HG03135 (cell line): ENCODE results near the gene FAM3A.

Experiments
- ATAC-seq: cut with Tn5 transposase; IDR thresholded peaks from one replicate; pipeline ENCODE4 v1.9.1; 2021; ENCODE audit warnings: mild to moderate bottlenecking, moderate library complexity; ENCODE audit not compliant: unreplicated experiment

Gene FAM3A

DNA sequence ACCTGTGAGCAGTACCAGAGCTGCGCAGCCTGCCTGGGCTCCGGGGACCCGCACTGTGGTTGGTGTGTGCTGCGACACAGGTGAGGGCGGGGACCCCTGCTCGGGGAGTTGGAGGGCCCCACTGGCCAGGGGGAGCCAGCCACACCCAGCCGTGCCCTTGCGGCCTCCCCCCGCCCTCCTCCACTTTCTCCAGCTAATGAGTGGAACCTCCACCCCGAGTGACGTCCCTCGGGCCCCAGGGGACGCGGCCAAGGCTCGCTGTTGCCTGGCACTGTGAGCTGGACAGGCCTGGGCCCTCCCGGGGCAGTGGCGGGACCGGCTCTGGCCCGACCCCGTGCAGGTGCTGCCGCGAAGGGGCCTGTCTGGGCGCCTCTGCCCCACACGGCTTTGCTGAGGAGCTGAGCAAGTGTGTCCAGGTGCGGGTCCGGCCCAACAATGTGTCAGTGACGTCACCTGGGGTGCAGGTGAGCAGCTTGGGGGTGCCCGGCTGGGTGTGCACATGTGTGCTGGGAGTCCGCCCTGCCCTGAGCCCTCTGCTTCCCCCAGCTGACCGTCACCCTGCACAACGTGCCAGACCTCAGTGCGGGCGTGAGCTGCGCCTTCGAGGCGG is 52.3 kb downstream of the FAM3A start:
- ATAC-seq: no peak

DNA sequence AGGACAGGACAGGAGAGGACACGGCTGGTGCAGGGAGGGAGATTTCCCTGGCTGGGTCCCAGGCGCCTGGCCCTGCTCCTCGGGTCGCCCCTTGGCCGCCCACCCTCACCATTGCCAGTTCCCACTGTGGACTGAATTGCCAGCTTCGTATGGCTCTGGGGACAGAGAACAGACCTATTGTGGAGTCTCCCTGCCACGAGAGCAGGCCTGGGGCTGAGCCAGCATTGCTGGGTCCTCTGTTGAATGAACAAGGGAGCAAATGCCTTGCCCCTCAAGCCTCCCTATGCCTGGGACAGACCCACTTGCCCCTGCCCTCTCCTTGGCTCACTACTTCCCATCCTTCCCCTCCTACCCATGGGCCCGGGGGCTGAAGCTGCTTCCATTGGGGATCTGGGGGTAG is 53.6 kb downstream of the FAM3A start:
- no peak for ATAC-seq

- no peak for ATAC-seq
These were observed 55.7 kb downstream of the FAM3A start for GRCh38 chrX:154460326-154460725.

DNA sequence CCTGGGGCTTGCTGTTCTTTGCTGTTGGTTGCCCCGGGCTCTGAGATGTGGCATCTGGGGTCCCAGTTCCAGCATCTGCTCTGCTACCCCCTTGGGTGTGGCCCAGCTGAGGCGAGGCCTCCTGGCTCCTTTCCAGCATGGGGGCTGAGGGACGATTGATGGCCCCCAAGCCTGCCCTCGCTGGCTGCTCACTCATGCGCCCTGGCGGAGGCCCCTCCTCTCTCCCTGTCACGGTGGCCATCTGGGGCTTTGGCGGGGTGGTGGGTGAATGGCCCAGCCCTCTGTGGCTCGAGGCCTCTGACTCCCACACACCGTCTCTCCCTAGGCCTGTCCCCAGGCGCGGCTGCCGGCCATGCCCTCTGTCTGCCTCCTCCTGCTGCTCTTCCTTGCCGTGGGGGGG is 56.2 kb downstream of the FAM3A start:
- ATAC-seq: no peak

- no peak for ATAC-seq
These were observed 56.9 kb downstream of the FAM3A start for GRCh38 chrX:154458954-154459778.

- peak; percentile 53 for ATAC-seq
These were observed 57.7 kb downstream of the FAM3A start, which contains the start of gene PLXNA3 for GRCh38 chrX:154458116-154458953. Gene PLXNA3 (plus strand): TSS chrX:154458281. CDS start chrX:154460184, 1,903 bp downstream.

DNA sequence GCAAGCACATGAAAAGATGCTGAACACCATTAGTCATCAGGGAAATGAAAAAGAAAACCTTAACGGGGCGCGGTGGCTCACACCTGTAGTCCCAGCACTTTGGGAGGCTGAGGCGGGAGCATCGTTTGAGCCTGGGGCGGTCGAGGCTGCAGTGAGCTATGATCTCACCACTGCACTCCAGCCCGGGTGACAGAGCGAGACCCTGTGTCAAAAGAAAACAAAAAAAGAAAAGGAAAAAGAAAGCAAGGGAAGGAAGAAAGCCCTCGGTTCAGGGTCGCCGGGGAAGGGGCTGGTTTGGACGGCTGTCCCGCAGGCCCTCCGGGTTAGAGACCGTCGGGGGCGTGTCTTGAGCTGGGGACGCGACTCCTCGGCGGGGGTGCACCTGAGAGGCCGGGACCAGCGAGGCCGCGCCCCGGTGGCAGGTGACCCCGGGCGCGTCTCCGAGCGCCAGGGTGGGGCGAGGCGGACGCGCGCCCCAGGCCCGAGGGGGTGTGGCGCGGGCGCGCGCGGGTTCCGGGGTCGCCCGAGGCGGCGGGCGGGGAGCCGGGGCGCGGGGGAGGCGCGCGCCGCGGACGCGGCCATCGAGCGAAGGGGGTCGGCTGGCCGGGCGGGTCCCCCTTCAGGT is 58.4 kb downstream of the FAM3A start:
- peak; percentile 50 for ATAC-seq
